Medulla oblongata (tissue), 1 donor: ENCODE measurements around the gene PBOV1.

ENCODE experiments used
- DNase-seq: peaks from one replicate; pipeline ENCODE4 v3.0.0-alpha.2; 2015; ENCODE audit errors: extremely low spot score

The PBOV1 gene

DNA sequence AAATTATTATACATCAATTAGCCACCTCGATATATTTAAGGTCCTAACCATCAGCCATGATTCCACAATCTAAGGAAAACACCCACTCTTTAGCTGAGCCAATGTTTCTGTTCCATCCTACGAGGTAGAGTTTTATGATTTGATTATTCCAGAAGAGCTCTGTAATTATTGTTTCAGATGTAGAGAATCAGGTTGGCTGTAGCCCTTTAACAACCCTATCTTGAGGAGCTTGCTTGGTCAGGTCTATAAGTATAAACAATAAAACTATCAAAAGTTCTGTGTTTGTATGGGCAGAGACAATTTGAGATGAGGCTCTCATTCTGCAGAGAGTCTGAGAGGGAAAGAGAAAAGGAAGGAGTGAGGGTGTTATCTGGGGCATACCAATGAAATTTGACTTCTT is at the start of gene PBOV1:
PBOV1 (minus strand) TSS at position 43 of the 400 bp plus-strand sequence. CDS start 96 bp downstream, outside the sequence.
- DNase-seq: no peak

GRCh38 chr6:138266095-138266494 is 47.8 kb upstream of the PBOV1 start:
- DNase-seq: no peak

DNA sequence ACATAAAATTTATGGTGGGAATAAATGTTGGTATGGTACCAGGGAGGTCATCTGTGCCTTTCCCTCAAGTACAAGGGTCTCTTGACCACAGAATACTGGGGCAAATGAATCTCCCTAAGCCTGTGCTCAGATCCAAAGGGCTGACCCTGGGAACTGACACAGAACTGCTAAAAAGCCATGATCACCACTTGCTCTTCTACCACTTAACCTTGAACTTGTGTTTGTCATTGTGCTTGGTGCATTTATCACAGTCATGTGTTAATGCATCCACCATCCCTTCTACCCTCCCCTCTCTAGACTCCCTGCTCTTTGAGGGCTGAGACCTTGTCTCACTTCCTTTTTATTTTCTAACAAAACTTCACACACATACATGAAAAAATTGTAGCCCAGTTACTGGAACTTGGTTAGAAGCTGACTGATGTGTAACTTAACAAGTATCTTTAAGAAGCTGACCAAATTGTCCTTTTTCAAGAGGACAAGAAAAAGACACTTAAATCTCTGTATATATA is 46.1 kb upstream of the PBOV1 start:
- no peak for DNase-seq

DNA sequence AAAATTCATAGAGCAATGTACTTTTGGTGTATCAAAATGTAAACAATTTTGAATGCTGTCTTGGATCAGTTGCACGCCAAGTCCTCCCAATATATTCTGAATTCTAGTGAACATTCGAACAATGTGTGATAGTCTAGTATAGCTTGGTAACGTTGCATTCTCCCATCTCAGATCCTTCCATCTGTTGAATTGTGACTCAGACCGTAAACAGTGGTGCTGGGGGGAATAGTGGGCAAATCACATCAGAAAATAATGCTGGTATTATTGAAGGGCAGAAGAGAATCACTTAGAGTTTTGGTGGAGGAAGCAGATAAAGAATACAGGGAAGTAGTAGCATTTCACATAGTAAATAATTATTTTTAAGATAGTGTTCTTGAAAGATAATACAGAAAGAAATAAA is 45.7 kb upstream of the PBOV1 start:
- no peak for DNase-seq

DNA sequence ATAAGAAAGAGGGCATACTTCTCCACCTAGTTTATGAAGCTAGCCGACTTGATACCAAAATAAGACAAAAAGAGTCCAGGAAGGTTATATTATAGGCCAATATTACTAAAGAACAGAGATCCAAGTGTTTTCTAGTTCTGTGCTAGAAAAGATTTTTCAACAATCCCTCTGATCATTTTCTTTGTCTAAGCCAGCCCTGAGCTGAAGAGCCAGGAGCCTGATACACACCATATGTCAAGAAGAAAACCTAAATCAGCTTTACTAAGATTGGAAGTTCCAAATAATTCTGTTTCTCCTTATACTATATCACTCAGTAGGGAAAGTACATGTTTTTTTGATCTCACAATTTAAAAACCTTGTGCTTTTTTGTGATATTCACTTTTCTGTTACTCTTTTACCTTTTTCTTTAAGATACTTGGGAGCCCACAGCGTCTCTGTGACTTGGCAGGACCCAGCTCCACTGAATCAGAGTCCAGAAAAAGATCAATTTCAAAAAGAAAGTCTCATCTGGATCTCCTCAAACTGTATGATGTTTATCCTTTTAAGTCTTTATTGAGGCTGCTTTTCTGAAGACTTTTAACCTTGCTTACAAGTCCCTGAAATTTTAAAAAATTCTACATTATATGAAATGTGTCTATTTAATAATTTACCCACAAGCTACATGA is 43.0 kb upstream of the PBOV1 start:
- no peak for DNase-seq

DNA sequence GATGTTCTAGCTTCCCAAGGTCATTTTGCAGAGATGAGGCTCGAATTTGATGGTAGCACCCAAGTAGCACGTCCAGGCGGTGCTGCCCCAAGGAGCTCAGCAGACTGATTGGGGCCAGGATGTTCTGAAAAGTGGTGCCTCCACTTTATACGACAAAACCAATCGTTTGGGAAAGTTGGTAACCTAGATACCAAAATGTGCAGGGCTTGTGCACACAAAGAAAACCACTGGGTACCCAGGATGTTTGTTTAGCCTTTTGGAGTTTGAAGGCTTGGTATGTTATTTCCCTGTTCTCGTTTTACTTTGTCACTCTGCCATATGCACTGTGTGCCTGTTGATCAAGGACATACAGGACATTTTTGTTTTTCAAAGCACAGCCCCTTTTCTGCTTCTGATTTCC is 40.7 kb upstream of the PBOV1 start:
- no peak for DNase-seq

GRCh38 chr6:138258197-138258596 is 39.9 kb upstream of the PBOV1 start:
- no peak for DNase-seq

DNA sequence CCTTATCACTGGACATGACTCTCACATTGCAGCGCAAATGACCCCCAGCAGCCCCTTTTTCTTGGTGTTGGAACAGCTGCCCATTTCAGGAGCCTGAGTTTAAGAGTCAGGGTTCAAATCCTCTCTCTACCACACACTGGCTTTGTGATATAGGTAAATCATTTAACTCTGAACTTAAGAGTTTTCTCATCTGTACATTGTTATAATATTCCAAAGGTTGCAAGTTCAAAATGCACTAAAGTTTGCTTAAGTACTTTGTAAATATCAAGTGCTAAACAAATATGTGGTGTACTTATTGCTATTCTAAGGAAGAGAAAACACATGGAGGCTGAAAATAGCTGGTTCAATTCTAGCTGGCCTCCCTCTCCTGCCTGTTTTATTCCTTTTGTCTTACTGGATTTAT is 39.3 kb upstream of the PBOV1 start:
- DNase-seq: no peak

DNA sequence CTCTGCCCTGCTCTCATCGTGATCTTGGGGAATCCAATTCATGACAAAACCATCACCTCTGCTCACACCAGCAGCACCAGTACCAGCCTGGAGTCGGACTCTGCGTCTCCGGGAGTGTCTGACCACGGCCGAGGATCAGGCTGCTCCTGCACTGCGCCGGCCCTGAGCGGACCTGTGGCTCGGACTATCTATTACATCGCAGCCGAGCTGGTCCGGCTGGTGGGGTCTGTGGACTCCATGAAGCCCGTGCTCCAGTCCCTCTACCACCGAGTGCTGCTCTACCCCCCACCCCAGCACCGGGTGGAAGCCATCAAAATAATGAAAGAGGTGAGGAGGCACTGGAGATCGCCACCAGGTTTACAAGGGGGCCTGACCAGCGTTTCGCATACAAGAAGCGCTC is 37.2 kb upstream of the PBOV1 start:
- DNase-seq: no peak

- no peak for DNase-seq
Measured at GRCh38 chr6:138253731-138254130, 35.4 kb upstream of the PBOV1 start.

DNA sequence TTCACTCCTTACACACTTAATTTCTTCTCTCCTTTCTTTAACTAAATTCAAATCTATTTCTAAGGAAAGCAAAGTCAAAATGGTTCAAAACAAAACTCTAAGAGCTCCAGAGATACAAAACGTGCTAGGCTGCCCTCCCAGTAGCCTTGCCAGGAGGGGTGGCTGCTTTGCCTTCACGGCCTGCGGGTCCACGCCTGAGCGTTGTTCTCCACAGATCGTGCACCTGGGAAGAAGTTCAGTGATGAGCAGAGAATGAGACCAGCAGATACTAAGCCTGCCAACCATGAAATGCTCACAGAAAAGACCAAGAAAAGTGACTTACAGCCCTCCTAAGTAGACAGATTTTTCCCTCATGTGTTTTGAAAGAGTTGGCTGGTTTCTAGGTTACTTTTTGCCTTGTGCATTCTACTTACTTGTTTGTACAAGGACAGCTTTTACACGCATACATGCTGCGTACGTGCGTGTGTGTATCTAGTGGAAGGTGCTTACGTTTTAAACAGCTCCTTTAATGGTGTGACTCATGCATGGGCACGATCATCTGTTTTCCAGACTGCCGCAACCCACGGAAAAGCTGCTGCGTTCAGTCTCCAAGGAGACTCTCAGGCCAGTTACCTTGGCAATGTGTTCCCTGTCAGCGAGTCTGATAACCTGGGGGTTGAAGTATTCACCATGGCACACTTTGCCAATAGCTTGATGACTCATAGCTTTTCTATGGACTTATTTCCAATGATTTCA is 32.4 kb upstream of the PBOV1 start:
- no peak for DNase-seq

GRCh38 chr6:138250053-138250452 is 31.8 kb upstream of the PBOV1 start:
- DNase-seq: no peak

DNA sequence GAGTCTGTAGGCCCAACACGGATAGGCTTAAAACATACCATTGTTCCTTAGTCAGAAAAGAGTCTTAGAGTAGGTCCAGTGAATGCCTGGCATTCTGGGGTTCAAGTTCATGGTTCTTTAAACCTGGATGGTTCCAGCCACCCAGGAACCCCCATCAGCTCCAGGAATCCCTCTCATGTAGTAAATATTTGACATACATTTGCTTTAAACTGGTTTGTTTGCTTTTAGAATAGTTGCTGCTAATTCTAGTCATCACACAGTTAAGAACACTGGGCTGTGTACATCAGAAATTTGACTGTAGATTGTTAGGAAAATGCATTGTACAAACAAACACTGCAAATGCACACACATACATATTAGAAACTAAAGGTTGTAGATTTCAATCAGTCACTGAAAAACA is 30.6 kb upstream of the PBOV1 start:
- no peak for DNase-seq

DNA sequence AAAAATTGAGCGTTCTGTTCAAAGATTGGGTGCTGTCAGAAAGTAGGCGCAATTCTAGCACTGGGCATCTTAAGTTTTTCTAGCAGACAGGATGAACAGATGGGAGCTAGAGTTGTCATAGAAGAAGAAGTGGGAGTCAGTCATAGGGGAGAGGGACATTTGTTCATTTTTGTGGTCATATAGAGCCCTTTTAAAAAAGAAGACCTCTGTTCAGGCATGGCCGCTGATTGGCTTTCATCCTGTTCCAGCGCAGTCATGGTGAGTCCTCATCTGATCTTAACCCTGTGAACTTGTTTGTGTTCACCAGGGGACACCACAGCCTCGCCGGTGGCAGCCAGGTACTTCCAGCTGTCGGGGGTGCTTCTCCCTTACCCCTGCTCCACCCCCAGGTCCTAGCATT is 29.7 kb upstream of the PBOV1 start:
- no peak for DNase-seq

- DNase-seq: no peak
Measured at GRCh38 chr6:138246650-138247440, 28.6 kb upstream of the PBOV1 start.

- DNase-seq: no peak
Measured at GRCh38 chr6:138245751-138246150, 27.5 kb upstream of the PBOV1 start.

GRCh38 chr6:138242987-138243592 is 24.8 kb upstream of the PBOV1 start:
- no peak for DNase-seq

- no peak for DNase-seq
Measured at GRCh38 chr6:138241934-138242333, 23.6 kb upstream of the PBOV1 start.

DNA sequence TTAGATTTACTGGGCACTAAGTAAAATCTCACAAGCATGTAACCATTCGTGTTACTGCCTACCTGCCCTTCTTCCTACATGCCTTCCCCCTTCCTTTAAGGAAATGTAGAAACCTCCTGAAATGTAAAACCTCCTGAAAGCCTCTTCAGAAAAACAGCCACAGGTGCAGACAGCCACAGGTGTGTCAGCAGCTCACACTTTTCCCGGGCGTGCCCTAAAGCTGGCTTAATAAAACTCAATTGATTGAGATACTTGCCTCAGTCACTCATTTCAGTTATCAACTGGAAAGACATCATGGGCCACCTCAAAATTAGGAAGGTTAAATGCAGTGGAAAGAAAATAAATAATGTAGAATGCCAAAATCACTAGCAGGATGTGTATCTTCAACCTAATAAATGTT is 23.1 kb upstream of the PBOV1 start:
- DNase-seq: no peak

DNA sequence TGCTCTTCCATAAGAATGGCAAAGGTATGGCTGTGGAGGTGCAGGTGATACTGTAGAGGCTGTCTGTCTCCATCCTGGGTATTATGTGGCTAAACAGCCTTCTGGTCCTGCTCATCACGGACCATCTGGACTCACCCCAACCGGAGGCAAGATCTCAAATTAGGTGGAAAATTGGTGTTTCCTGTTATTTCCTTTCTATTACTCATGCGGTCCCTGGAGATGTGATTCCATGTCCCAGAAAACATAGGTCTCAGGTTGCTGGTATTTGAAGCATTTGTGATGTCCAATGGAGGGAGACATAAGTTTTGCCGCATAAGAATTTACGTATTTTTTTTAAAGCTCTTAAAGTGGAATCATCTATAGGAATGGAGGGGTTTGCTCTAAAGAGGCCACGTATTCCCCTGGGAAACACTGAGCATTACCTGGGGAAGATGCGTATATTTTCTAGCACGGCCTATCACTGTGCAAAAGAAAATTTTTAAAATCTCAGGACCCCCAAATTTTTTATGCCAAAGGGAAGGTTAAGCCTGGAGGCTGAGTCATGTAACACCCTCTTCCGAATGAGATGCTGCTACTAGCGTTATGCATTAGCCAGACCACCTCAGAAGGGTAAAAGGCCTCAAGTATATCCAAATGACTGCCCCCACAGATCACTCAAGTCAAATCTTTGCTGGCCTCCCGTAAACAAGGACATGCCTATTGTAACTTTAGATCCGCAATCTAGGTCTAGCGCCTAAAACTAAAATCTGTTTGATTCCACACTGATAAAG is 22.4 kb upstream of the PBOV1 start:
- no peak for DNase-seq

- no peak for DNase-seq
Measured at GRCh38 chr6:138239774-138240173, 21.5 kb upstream of the PBOV1 start.
